GM10248 (cell line): Measurements from ENCODE around the gene SORCS3.

Experiments used
- CTCF ChIA-PET: fragments of 300-600 bp; sonication (Branson Sonifier 250); formaldehyde crosslinking; extraction: SDS; loops from one replicate; lab custom pipeline; 2021; ENCODE audit warnings: antibody characterized with exemption; lab: Yijun Ruan, JAX
- POLR2A ChIA-PET: fragments of 350-650 bp; sonication (Branson Sonifier 250); formaldehyde crosslinking; extraction: SDS; loops from one replicate; lab custom pipeline; 2020; ENCODE audit warnings: antibody characterized with exemption; lab: Yijun Ruan, JAX
- DNase-seq: peaks from one replicate; pipeline ENCODE4 v3.0.0; 2012; ENCODE audit errors: extremely low spot score
- TF ChIP-seq, protein P1 (sequence below): IDR thresholded peaks from 2 replicates; pipeline ENCODE4 v1.5.1; 2012; ENCODE audit warnings: mild to moderate bottlenecking, low read depth; ENCODE audit errors: extremely low read depth, missing control alignments, control extremely low read depth

SORCS3 gene

DNA sequence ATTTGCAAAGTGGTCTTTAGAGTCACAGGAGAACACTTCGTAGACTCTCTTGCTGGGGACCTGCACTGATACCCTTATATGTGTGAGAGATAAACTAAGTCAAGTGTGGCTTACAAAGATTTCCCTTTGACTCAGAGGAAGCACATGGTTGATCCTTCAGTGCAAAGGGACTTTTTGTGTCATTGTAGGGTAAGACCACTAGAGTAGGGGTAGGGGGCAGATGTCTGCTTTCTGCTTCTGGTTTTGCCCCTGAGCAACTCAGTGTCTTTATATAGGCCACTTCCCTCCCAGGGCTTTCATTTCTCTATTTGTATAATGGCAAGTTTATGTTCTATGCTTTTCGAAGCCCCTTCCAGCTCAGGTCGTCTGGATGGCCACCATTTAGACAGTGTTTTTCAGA, 281.7 kb downstream of the SORCS3 start:
- TF ChIP-seq, protein P1, sequence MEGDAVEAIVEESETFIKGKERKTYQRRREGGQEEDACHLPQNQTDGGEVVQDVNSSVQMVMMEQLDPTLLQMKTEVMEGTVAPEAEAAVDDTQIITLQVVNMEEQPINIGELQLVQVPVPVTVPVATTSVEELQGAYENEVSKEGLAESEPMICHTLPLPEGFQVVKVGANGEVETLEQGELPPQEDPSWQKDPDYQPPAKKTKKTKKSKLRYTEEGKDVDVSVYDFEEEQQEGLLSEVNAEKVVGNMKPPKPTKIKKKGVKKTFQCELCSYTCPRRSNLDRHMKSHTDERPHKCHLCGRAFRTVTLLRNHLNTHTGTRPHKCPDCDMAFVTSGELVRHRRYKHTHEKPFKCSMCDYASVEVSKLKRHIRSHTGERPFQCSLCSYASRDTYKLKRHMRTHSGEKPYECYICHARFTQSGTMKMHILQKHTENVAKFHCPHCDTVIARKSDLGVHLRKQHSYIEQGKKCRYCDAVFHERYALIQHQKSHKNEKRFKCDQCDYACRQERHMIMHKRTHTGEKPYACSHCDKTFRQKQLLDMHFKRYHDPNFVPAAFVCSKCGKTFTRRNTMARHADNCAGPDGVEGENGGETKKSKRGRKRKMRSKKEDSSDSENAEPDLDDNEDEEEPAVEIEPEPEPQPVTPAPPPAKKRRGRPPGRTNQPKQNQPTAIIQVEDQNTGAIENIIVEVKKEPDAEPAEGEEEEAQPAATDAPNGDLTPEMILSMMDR, result no peak
- POLR2A ChIA-PET, result no interaction called here
- CTCF ChIA-PET, result interaction anchor here (1.6 to 2.2 kb wide), 2 partner anchors 10 to 15 kb away, joined by 6 to 7 read pairs; no protein-coding TSS in a partner anchor
- DNase-seq, result peak; percentile 12

DNA sequence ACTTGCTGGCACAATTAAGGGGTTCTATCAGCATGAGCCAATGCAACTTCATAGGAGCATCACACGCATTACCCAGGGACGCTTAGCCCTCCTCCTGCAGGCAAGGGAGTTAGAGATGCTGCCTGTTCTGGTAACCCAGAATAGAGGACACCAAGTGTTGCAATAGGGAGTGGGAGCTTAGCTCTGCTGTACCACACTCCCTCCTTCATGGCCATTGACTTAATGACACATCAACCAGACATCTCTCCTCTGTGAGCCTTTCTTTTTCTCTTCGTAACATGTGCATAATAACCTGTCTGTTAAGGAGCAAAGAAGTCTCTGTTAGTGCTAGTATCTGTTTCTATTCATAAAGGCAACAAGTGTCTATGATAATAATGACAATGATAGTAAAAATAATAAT, 282.4 kb downstream of the SORCS3 start:
- POLR2A ChIA-PET, result no interaction called here
- DNase-seq, result no peak
- CTCF ChIA-PET, result interaction anchor here (0.8 to 2.6 kb wide), 6 partner anchors 8 to 341 kb away, joined by 4 to 20 read pairs (median 6); no protein-coding TSS in a partner anchor
- TF ChIP-seq, protein P1, result no peak

DNA sequence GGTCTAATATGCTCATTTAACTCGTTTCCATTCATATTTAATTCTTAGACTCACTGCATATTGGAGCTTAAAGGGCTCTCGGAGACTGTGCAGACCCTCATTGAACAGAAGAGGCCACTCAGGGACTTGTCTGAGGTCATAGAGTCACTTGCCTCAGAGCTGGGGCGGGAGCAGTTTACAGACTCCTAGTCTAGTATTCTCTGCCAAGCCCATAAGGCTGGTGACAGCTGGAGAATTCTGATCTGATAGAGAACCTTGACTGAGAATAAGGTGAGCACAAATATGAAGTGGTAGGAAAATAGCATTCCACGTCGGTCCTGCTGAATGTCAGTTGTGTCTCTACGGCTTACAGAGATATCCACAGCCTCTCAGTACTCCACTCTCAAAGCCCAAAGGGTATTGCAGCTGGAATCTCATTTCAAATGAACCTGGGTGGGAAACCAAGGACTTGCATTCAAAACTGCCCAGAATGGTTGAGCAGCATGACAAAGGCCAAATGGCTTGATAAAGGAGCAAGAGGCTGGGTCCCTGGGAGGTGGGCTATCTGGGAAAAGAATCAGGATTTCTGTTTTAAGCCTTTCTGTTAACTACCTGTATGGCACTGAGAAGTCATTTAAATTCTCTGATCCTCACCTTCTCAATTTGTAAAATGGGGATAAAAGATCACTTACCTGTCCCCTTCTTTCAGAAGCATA, 283.2 kb downstream of the SORCS3 start:
- no peak for DNase-seq
- POLR2A ChIA-PET, result no interaction called here
- CTCF ChIA-PET, result interaction anchor here (0.8 to 2.6 kb wide), 7 partner anchors 8 to 344 kb away, joined by 4 to 20 read pairs (median 5); no protein-coding TSS in a partner anchor
- TF ChIP-seq, protein P1, result no peak

DNA sequence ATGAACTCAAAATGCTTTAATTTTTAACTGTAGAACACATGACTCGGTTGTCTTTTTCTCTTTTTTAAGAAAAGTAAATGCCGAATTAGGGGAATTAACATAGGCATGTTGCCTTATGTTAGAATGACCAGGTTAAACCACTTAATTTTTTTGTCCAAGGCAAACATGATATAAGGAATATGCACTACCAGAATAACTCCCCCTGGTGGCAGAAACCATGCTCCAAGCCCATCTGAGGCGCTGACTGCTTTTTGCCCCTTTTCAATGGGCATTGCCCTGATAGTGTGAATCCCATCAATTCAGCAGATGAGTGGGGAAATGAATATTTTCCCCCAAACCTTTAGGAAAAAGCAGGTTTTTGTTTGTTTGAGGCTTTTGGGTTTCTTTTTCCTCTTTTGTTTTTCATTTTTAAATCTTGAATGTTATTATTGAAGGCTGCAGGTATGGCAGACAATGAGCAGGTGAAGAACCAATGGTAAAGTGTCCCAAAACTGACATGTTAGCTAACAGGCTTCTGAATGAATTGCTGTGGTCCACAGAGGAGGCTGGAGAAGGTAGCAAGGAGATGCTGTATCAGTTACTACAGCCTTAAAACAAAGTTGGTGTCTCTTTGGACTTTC, 284.3 kb downstream of the SORCS3 start:
- ChIA-PET POLR2A (no interaction called here), CTCF (interaction anchor here (0.8 to 2.6 kb wide), 7 partner anchors 10 to 345 kb away, joined by 3 to 20 read pairs (median 5); no protein-coding TSS in a partner anchor)
- DNase-seq, result peak; percentile 20
- TF ChIP-seq, protein P1, result peak; percentile 68

DNA sequence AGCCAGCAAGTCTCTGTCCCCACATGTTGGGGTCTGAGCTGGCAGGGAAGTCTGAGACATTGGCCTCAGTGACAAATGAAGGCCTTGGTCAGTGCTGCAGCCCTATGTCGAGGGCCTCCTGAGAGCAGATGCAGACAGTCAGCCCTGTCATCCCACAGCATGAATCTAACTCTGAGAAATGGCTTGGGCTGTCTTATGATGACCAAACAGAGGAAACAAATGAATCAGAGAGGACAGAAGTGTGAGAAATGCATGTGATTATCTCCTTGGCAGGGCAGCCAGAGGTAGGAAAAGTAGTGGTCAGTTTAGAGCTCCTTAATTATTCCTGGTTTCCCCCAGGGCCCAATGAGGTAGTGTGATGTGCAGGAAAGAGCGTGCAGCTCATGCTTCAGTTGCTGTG, 287.6 kb downstream of the SORCS3 start:
- TF ChIP-seq, protein P1, result no peak
- no peak for DNase-seq
- ChIA-PET CTCF (interaction anchor here (1.2 kb wide), 1 partner anchor 8 kb away, joined by 3 read pairs; no protein-coding TSS in a partner anchor), POLR2A (no interaction called here)

DNA sequence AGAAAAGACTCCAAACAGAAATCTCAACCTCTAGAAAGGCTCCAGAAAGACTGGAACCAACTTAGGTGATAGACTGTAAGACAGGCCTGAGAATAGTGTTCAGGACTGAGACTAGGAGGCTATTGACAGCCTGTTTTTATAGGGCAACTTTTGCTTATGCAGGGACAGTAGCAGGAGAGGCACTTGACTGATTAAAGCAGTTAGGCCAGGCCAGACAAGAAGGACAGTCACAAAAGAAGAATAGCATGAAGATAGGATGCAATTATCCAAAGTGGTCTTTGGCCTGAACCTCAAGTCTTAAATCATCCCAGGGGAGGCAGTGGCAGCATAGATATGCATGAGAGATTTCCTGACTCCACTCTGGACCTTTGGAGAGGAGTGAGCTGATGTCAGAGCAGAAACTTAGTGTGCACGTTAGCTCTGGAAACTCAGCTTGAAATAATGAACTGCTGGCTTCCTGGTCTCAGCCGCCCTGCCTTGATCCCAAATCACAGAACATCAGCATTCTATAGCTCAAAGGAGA, 290.6 kb downstream of the SORCS3 start:
- TF ChIP-seq, protein P1, result no peak
- ChIA-PET POLR2A (no interaction called here), CTCF (interaction anchor here (2.0 kb wide), 1 partner anchor 8 kb away, joined by 6 read pairs; no protein-coding TSS in a partner anchor)
- DNase-seq, result no peak
